ENCODE results near the gene TMEM120A. TPM values are rescaled to one million over a fixed set of nuclear protein-coding genes. Genes with fewer than 3 reads are reported as not detected.
A peak's percentile ranks its signal among the peaks of the same experiment; 100 is the strongest.
"Not testable (repeated sequence)": the region's sequence is repeated elsewhere in the genome, so short reads cannot be mapped to it uniquely, and the experiment has no call there.

The TMEM120A gene
- total RNA-seq, 2 experiments from 2014 or later, result 14.5 to 15.3 TPM

GRCh38 chr7:76011442-76011861 is 17.1 kb upstream of the TMEM120A start:
- intact Hi-C loops (cut with DNase I, micrococcal nuclease), result no loop called here
- no peak for DNase-seq
- ATAC-seq, result no peak
- Mint-ChIP-seq H3K27me3 (peaks cover 3% of the 10 kb centered on the region), H3K4me1 (peaks cover 34% of the 10 kb centered on the region), H3K27ac (no peak overlapping the region), H3K4me3 (no peak overlapping the region), H3K9me3 (ENCODE audit: low read depth) (no peaks in the 10 kb centered on the region), H3K36me3 (ENCODE audit: low read depth) (peaks cover 38% of the 10 kb centered on the region)
- ChIA-PET POLR2A (interaction anchor here (0.6 kb wide), 1 partner anchor 95 kb away, joined by 3 read pairs; no protein-coding TSS in a partner anchor), CTCF (interaction anchor here (0.6 to 5.3 kb wide), 2 partner anchors 9 to 256 kb away, joined by 3 to 29 read pairs; no protein-coding TSS in a partner anchor)

GRCh38 chr7:76009672-76010600 is 15.5 kb upstream of the TMEM120A start:
- no peak for DNase-seq
- POLR2A ChIA-PET, result interaction anchor here (1.0 kb wide), 2 partner anchors 12 to 94 kb away, joined by 3 read pairs; no protein-coding TSS in a partner anchor
- no peak for ATAC-seq
- peaks cover 37% of the 10 kb centered on the region for H3K36me3 Mint-ChIP-seq (ENCODE audit: low read depth)
- peaks cover 34% of the 10 kb centered on the region for H3K4me1 Mint-ChIP-seq
- no peak overlapping the region for H3K4me3 Mint-ChIP-seq
- H3K27ac Mint-ChIP-seq, result peak overlapping the region; percentile 12
- intact Hi-C loops (cut with DNase I, micrococcal nuclease), result loop anchor here (1.0 to 5.0 kb wide), 9 partner anchors 16 to 308 kb away; partner anchors contain the start of genes RHBDD2 (in 2 of the 2), TMEM120A (in 2 of the 2), MDH2 (in 1 of the 2) and POR (in 1 of the 2)
- CTCF ChIA-PET, result interaction anchor here (0.7 to 5.3 kb wide), 4 partner anchors 10 to 150 kb away, joined by 3 to 29 read pairs (median 3); no protein-coding TSS in a partner anchor
- peaks cover 3% of the 10 kb centered on the region for H3K27me3 Mint-ChIP-seq
- H3K9me3 Mint-ChIP-seq (ENCODE audit: low read depth), result no peaks in the 10 kb centered on the region

- no peak overlapping the region for H3K27ac Mint-ChIP-seq
- no peaks in the 10 kb centered on the region for H3K9me3 Mint-ChIP-seq (ENCODE audit: low read depth)
- POLR2A ChIA-PET, result interaction anchor here (0.7 kb wide), 1 partner anchor 65 kb away, joined by 3 read pairs; no protein-coding TSS in a partner anchor
- peaks cover 34% of the 10 kb centered on the region for H3K4me1 Mint-ChIP-seq
- peaks cover 3% of the 10 kb centered on the region for H3K27me3 Mint-ChIP-seq
- intact Hi-C loops (cut with DNase I, micrococcal nuclease), result loop anchor here (2.0 to 5.0 kb wide), 4 partner anchors 41 to 231 kb away; partner anchors contain the start of genes MDH2 (in 1 of the 2) and RHBDD2 (in 1 of the 2)
- H3K4me3 Mint-ChIP-seq, result peak overlapping the region; percentile 21
- CTCF ChIA-PET, result interaction anchor here (1.0 to 5.3 kb wide), 2 partner anchors 12 kb away, joined by 4 to 29 read pairs; no protein-coding TSS in a partner anchor
- DNase-seq (peak; percentile 35), ATAC-seq (peak; percentile 34)
- H3K36me3 Mint-ChIP-seq (ENCODE audit: low read depth), result peaks cover 38% of the 10 kb centered on the region
Measured at GRCh38 chr7:76008156-76008687, 13.8 kb upstream of the TMEM120A start.

DNA sequence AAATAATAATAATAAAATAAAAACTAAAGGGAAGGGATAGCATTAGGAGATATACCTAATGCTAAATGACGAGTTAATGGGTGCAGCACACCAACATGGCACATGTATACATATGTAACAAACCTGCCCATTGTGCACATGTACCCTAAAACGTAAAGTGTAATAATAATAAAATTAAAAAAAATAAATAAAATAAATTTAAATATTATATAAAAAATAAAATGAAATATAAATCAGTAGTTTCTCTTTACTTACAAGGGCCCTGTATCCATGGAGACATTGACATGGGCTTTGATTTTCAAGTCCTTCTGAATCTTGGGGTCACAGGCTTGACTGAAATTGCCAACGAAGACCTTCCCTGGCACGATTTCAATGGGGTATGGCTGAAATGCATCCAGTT is 10.6 kb upstream of the TMEM120A start:
- intact Hi-C loops (cut with DNase I, micrococcal nuclease), result loop anchor here in 1 of 2 experiments (5.0 kb wide), 2 partner anchors 128 to 228 kb away; partner anchors contain the start of gene RHBDD2
- DNase-seq; POLR2A ChIA-PET; H3K4me3 Mint-ChIP-seq; H3K27me3 Mint-ChIP-seq; H3K27ac Mint-ChIP-seq; ATAC-seq; H3K9me3 Mint-ChIP-seq (ENCODE audit: low read depth): not testable (repeated sequence)
- Mint-ChIP-seq H3K36me3 (ENCODE audit: low read depth) (peaks cover 27% of the 10 kb centered on the region), H3K4me1 (peaks cover 20% of the 10 kb centered on the region)
- CTCF ChIA-PET, result interaction anchor here (0.6 to 0.8 kb wide), 2 partner anchors 14 to 28 kb away, joined by 3 read pairs; no protein-coding TSS in a partner anchor

DNA sequence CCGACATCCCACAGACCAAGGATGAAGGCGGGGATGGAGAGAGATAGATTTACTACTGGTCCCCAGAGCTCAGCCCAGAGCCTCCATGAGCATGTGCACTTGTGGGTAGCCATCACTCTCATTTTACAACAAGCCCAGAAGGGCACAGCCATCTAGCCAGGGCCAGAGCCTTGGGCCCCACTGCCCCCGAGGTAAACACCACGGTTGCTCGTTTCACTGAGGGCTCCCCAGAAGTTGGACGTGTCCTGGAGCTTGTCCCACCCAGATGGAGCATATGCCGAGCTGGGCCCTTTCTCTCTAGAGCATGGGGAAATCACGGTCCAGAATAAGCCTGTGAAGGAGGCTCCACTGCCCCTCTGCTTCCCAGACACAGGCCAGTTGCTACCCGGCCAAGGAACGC is 9.0 kb upstream of the TMEM120A start:
- H3K27me3 Mint-ChIP-seq, result peaks cover 2% of the 10 kb centered on the region
- peaks cover 34% of the 10 kb centered on the region for H3K36me3 Mint-ChIP-seq (ENCODE audit: low read depth)
- no peak overlapping the region for H3K27ac Mint-ChIP-seq
- POLR2A ChIA-PET, result no interaction called here
- H3K4me3 Mint-ChIP-seq, result no peak overlapping the region
- CTCF ChIA-PET, result interaction anchor here (1.2 to 2.5 kb wide), 2 partner anchors 17 to 444 kb away, joined by 3 to 8 read pairs; no protein-coding TSS in a partner anchor
- intact Hi-C loops (cut with DNase I, micrococcal nuclease), result no loop called here
- peaks cover 8% of the 10 kb centered on the region for H3K4me1 Mint-ChIP-seq
- H3K9me3 Mint-ChIP-seq (ENCODE audit: low read depth), result no peaks in the 10 kb centered on the region
- no peak for DNase-seq
- no peak for ATAC-seq

DNA sequence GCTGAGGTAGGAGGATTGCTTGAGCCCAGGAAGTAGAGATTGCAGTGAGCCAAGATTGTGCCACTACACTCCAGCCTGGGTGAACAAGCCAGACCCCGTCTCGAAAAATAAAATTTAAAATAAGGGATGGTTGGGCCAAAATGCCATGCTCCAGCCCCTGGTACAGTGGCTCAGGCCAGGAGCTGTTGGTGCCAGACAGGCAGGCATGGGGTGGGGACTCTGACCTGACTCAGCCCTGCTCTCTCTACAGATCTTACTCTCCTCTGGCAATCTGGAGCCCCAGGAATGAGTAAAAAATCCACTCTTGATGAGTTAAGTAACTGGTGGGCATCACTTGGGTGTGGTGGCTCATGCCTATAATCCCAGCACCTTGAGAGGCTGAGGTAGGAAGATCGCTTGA is 8.4 kb upstream of the TMEM120A start:
- ATAC-seq (no peak), DNase-seq (no peak)
- H3K4me1 Mint-ChIP-seq, result peaks cover 6% of the 10 kb centered on the region
- H3K36me3 Mint-ChIP-seq (ENCODE audit: low read depth), result peaks cover 33% of the 10 kb centered on the region
- H3K4me3 Mint-ChIP-seq, result no peak overlapping the region
- intact Hi-C loops (cut with DNase I, micrococcal nuclease), result no loop called here
- ChIA-PET POLR2A (no interaction called here), CTCF (interaction anchor here (2.5 kb wide), 1 partner anchor 18 kb away, joined by 8 read pairs; no protein-coding TSS in a partner anchor)
- no peaks in the 10 kb centered on the region for H3K27me3 Mint-ChIP-seq
- no peak overlapping the region for H3K27ac Mint-ChIP-seq
- no peaks in the 10 kb centered on the region for H3K9me3 Mint-ChIP-seq (ENCODE audit: low read depth)

GRCh38 chr7:76002139-76002538 is 7.7 kb upstream of the TMEM120A start:
- H3K27me3 Mint-ChIP-seq, result no peaks in the 10 kb centered on the region
- ATAC-seq (no peak), DNase-seq (no peak)
- H3K4me3 Mint-ChIP-seq, result no peak overlapping the region
- H3K36me3 Mint-ChIP-seq (ENCODE audit: low read depth), result peaks cover 37% of the 10 kb centered on the region
- H3K9me3 Mint-ChIP-seq (ENCODE audit: low read depth), result no peaks in the 10 kb centered on the region
- H3K27ac Mint-ChIP-seq, result no peak overlapping the region
- intact Hi-C loops (cut with DNase I, micrococcal nuclease), result no loop called here
- peaks cover 11% of the 10 kb centered on the region for H3K4me1 Mint-ChIP-seq
- POLR2A ChIA-PET, result no interaction called here
- CTCF ChIA-PET, result interaction anchor here (2.5 kb wide), 1 partner anchor 18 kb away, joined by 8 read pairs; no protein-coding TSS in a partner anchor

DNA sequence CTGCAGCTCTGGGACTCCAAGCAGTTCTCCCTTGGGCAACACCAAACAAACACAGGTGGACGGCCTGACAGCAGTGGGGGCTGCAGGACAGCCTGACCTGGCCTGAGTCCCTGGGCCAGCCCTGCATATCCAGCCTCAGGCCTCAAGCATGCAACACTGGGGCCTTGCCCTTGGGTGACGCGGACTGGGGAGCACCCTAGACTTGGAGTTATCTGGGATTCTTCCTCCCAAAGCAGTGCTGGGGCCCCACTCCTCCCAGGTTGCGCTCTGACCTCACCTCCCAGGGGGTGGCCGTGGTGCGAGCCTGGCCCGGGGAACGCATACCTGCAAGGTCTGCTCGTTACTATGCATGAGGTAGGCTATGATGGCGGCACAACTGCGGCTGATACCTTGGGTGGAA is 6.2 kb upstream of the TMEM120A start:
- H3K27ac Mint-ChIP-seq, result no peak overlapping the region
- H3K9me3 Mint-ChIP-seq (ENCODE audit: low read depth), result no peaks in the 10 kb centered on the region
- intact Hi-C loops (cut with DNase I, micrococcal nuclease), result no loop called here
- H3K4me3 Mint-ChIP-seq, result no peak overlapping the region
- DNase-seq (no peak), ATAC-seq (no peak)
- H3K27me3 Mint-ChIP-seq, result no peaks in the 10 kb centered on the region
- ChIA-PET POLR2A (no interaction called here), CTCF (interaction anchor here (0.7 kb wide), 1 partner anchor 187 kb away, joined by 3 read pairs; no protein-coding TSS in a partner anchor)
- H3K36me3 Mint-ChIP-seq (ENCODE audit: low read depth), result peaks cover 40% of the 10 kb centered on the region
- peaks cover 18% of the 10 kb centered on the region for H3K4me1 Mint-ChIP-seq

DNA sequence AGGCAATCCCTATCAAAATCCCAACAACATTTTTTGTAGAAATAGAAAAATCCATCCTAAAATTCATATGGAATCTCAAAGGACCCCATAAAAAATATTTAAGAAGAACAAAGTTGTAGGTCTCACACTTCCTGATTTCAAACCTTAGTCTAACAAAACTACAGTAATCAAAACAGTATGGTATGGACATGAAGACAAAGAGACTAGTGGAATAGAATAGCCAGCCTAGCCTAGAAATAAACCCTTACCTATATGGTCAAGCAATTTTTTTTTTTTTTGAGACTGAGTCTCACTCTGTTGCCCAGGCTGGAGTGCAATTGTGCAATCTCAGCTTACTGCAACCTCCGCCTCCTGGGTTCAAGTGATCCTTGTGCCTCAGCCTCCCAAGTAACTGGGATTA is 3.6 kb upstream of the TMEM120A start:
- no peak for ATAC-seq
- no peak for DNase-seq
- peaks cover 24% of the 10 kb centered on the region for H3K4me1 Mint-ChIP-seq
- ChIA-PET CTCF (no interaction called here), POLR2A (interaction anchor here (0.8 kb wide), 1 partner anchor 12 kb away, joined by 3 read pairs; no protein-coding TSS in a partner anchor)
- no peaks in the 10 kb centered on the region for H3K9me3 Mint-ChIP-seq (ENCODE audit: low read depth)
- H3K27me3 Mint-ChIP-seq, result no peaks in the 10 kb centered on the region
- no peak overlapping the region for H3K27ac Mint-ChIP-seq
- no peak overlapping the region for H3K4me3 Mint-ChIP-seq
- intact Hi-C loops (cut with DNase I, micrococcal nuclease), result no loop called here
- H3K36me3 Mint-ChIP-seq (ENCODE audit: low read depth), result peaks cover 27% of the 10 kb centered on the region

- Mint-ChIP-seq H3K36me3 (ENCODE audit: low read depth) (peaks cover 20% of the 10 kb centered on the region), H3K27me3 (no peaks in the 10 kb centered on the region), H3K27ac (no peak overlapping the region), H3K4me1 (peaks cover 24% of the 10 kb centered on the region), H3K9me3 (ENCODE audit: low read depth) (no peaks in the 10 kb centered on the region), H3K4me3 (no peak overlapping the region)
- ChIA-PET POLR2A (no interaction called here), CTCF (interaction anchor here (1.2 to 2.1 kb wide), 2 partner anchors 12 to 23 kb away, joined by 4 to 7 read pairs; no protein-coding TSS in a partner anchor)
- intact Hi-C loops (cut with DNase I, micrococcal nuclease), result no loop called here
- no peak for ATAC-seq
- no peak for DNase-seq
Measured at GRCh38 chr7:75996476-75996875, 2.1 kb upstream of the TMEM120A start.

- ChIA-PET POLR2A (no interaction called here), CTCF (interaction anchor here (1.2 to 2.1 kb wide), 2 partner anchors 13 to 24 kb away, joined by 4 to 7 read pairs; no protein-coding TSS in a partner anchor)
- Mint-ChIP-seq H3K4me3 (no peak overlapping the region), H3K9me3 (ENCODE audit: low read depth) (no peaks in the 10 kb centered on the region), H3K27me3 (no peaks in the 10 kb centered on the region), H3K4me1 (peaks cover 24% of the 10 kb centered on the region), H3K36me3 (ENCODE audit: low read depth) (peaks cover 19% of the 10 kb centered on the region), H3K27ac (no peak overlapping the region)
- intact Hi-C loops (cut with DNase I, micrococcal nuclease), result no loop called here
- DNase-seq (no peak), ATAC-seq (no peak)
Measured at GRCh38 chr7:75995996-75996395, 1.6 kb upstream of the TMEM120A start.

Data from activated CD4-positive, alpha-beta T cell treated with anti-CD3 and anti-CD28 coated beads for 36 hours (primary cell).